GM20431 (cell line): ENCODE measurements around the gene SART1.
"Not testable (repeated sequence)": the region's sequence is repeated elsewhere in the genome, so short reads cannot be mapped to it uniquely, and the experiment has no call there.

Source experiments
- in situ Hi-C: fragments of 300-500 bp; cut with MseI, MboI; formaldehyde crosslinking; loops from one replicate; pipeline ENCODE4 v1.15.0; 2020; ENCODE audit warnings: low sequenced_read_pairs; ENCODE audit not compliant: unreplicated experiment

SART1 gene

DNA sequence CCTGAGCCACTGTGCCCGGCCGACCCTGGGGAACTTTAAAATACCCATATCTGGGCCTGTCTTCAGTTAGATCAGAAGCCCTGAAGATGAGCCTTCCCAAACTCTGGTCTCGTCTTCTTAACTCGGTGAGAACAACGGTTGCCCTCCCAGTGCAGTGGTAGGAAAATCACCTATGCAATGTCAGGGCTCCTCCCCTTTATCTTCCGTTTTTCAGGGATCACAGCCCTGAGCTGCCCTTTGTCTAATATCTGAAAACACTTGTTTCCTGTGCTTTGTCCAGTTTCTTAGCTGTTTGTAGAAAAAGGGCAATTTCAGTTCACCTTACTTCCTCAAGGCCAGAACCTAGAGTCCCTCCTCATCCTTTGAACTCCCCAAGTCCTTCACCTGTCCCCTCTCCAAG, 32.9 kb upstream of the SART1 start:
- in situ Hi-C loops, result no loop called here

DNA sequence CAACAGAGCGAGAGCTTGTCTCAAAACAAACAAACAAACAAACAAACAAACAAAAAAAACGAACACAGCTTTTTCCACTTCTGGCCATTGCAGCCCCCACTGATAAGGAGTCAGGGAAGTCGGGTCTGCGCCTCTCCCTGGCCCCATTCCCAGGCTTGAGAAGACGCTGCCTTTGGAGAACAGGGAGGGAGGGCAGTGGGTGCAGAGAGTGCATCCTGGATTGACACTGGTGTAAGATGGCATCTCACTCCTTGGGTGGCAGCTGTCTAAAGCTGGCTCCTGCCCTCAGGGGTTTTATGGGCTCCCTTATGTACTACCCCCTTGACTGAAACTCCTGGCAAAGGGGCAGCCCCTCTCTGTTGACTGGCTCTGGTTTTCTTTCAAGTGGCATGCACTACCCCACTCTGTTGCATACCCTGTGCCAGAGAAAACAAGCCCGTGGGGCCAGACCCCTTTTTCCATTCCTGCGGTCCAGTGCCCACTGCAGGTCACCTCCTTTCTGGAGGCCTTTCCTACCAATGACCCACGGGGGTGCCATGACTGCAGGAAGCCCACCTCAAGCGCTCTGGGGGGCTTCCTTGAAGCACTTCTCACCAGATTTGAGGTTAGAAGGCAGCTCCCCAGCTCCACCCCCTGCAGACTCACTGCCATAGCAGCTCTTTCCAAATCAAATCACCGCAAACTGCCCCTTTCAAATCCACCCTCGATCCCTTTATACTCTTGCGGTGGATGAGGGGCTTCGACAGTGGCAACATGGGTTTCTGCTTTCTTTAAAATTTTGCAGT, 29.6 kb upstream of the SART1 start:
- in situ Hi-C loops, result no loop called here

DNA sequence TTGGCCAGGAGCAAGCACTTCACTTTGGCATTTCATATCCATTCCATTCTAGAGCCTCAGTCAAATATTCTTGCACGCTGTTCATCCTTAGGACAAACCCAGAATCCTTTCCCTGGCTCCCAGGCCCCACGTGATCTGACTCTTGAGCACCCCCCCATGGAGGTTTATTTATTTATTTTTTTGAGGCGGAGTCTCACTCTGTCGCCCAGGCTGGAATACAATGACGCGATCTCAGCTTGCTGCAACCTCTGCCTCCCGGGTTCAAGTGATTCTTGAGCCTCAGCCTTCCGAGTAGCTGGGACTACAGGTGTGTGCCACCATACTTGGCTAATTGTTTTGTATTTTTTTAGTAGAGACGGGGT, 29.0 kb upstream of the SART1 start:
- in situ Hi-C loops, result no loop called here

DNA sequence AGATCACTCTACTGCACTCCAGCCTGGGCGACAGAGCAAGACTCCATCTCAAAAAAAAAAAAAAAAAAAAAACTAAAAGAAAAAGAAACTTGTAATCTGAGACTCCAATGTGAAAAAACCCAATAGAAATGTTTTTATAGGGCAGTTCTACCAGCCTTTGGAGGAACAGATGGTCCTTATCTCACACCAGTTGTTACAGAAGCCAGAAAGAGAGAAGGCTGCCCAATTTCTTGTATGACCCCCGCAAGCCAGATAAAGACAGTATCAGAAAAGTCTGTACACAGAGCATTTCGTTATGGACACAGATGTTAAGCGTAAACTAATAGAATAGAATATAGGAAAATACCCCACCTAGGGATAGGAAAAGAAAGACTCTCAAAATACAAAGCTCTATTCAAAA, 27.5 kb upstream of the SART1 start:
- in situ Hi-C loops, result no loop called here

DNA sequence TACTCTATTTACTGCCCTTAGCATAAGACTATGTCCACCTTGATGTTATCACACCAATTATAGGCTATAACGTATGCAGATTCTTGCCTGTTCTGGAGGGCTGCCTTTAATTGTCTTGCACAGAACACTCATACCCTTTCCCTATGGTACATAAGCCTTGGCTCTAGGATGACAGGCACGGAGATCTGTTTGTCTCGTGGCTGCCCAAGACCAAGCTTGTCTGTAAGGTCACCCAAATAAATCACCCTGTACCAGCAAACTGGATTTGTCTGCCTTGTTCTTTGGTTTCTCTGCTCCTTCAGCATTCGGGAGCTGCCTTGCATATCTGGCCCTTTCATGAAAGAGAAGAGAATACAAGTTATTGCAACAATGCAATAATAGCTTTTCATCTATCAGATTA, 23.8 kb upstream of the SART1 start:
- in situ Hi-C loops, result no loop called here

DNA sequence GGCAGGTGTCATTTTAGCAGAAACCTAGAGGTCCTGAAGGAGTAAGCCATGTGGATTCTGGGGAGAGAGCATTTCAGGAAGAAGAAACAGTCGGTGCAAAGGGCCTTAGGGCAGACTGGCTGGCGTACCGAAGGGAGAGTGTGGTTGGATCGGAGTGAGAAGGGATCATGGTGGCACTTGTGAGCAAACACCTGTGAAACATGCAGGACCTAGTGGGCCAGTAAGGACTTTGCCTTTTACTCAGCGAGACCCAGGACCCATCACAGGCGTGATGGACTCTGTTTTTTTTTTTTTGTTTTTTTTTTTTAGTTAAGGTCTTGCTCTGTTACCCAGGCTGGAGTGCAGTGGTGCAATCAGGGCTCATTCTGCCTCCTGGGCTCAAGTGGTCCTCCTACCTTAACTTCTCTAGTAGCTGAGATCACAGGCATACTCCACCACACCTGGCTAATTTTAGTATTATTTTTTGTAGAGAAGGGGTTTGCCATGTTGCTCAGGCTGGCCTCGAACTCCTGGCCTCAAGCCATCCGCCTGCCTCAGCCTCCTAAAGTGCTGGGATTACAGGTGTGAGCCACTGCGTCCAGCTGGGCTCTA, 19.7 kb upstream of the SART1 start:
- in situ Hi-C loops, result no loop called here

DNA sequence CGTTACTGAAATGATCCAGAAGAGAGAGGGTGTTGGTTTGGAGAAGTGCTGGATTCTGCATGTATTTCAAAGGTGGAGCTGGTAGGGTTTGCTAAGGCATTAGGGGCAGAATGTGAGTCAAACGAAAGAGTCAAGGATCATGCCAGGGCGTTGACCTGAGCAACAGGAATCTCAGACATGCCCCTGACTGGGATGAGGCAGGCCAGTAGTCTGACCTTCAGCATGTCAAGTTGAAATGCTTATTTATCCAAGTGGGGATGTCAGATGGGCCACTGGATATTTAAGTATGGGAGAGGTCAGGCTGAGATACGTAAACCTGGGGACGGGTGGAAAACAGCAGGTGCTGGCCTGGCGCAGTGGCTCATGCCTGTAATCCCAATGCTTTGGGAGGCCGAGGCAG, 19.0 kb upstream of the SART1 start:
- in situ Hi-C loops, result no loop called here

DNA sequence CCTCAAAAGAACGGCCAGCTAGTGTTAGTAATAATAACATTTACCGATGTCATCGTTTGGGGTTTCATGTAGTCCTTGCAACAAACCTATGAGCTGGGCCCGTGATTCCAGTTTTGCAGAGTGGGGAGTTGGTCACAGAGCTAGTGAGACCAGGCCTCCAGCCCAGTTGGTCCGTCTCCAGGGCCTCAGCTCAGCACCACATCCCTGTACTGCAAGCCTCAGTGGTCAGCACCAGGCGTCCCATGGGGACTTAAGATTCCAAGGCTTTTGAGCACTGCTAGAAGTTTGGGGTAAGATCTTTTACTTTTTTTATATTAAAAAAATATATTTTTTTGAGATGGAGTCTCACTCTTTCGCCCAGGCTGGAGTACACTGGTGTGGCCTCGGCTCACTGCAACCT, 17.3 kb upstream of the SART1 start:
- in situ Hi-C loops, result no loop called here

DNA sequence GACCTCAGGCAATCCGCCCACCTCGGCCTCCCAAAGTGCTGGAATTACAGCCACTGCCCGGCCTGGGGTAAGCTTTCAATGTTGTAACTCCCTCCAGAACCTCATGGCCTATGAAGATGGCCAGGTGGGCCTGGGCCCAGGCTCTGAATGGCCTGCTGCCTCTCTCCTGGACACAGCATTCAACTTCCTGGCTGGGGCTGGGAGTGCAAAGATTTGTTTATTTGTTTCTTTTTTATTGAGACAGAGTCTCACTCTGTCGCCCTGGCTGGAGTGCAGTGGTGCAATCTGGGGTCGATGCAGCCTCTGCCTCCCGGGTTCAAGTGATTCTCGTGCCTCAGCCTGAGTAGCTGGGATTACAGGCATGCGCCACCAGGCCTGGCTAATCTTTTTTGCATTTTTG, 16.8 kb upstream of the SART1 start:
- in situ Hi-C loops, result no loop called here

DNA sequence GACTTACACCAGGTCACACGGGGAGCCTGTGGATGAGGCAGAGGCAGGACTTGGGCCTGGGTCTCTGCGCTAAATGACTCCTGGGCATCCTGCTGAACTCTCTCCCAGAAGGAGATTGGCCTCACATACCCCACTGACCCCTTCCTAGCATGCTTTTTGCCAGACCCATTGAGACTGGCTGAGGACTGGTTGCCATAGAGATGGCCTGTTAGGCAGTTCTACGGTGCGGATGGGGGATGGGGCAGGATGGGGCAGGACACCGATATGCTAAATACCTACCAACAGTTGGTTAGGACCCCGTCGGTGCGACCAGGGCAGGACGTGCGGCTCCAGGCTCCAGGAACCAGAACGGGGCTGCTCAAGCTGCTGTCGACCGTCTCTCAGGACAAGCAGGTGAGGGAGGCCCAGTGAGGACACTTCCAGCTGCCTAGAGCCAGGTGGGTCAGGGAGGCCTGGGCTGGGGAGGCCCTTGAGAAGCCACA, 16.1 kb upstream of the SART1 start, which contains the start of gene TSGA10IP:
TSGA10IP (plus strand) TSS at position 51 of the 482 bp plus-strand sequence; CDS start at position 247, 196 bp downstream.
- in situ Hi-C loops, result no loop called here

DNA sequence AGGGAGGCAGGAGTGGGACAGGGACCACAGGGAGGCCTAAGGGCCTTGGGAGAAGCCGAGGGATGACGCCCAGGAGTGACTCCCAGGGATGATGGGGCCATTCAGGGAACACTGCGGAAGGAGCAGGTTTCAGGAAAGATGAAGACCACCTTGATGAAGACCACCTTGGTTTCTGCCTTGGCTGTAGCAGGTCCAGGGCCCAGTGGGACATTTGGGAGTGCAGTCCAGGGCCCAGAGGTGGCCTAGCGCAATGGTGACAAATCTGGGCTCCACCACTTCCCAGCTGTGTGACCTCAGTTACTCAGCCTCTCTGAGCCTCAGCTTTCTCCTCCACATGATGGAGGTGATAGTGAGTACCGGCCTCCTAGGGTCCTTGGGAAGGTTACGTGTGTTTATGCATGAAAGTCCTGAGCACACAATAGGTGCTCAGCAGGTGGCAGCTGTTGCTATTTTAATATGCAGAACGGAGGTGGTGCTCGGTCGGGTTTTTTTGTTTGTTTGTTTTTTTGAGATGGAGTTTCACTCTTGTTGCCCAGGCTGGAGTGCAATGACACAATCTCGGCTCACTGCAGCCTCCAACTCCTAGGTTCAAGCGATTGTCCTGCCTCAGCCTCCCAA, 15.5 kb upstream of the SART1 start:
- in situ Hi-C loops, result no loop called here

DNA sequence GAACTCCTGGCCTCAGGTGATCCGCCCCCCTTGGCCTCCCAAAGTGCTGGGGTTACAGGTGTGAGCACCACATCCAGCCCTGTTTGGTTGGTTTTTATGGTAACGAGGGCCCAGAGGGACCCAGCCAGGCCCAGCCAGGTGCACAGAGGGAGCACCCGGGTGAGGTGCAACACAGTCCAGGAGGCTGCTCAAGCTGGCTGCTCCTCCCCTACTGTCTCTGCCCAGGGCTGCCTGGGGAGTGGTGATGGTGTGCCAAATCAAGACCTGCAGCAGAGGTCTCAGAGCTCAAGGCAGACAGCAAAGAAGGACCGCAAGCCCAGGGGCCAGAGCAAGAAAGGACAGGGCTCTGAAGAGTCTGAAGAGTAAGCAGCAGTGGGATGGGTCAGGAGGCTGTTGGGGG, 14.9 kb upstream of the SART1 start:
- in situ Hi-C loops, result no loop called here

DNA sequence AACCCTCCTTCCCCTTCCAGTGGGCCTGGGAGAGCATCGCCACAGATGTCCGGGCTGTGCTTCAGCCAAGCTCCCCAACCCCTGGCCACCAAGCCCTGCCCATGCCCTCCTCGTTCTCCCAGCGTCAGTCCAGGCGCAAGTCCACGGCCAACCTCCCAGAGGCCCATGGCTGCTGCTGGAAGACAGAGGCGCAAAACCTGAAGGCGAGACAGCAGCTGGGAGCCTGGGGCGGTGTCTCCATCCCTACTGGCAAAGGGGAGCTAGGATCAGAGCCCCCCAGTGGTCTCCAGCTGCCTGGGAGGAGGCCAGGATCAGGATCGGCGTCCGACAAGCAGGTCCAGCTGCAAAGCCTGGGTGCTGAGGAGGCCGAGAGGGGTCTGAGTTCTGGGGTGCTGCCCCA, 14.4 kb upstream of the SART1 start:
- in situ Hi-C loops, result no loop called here

DNA sequence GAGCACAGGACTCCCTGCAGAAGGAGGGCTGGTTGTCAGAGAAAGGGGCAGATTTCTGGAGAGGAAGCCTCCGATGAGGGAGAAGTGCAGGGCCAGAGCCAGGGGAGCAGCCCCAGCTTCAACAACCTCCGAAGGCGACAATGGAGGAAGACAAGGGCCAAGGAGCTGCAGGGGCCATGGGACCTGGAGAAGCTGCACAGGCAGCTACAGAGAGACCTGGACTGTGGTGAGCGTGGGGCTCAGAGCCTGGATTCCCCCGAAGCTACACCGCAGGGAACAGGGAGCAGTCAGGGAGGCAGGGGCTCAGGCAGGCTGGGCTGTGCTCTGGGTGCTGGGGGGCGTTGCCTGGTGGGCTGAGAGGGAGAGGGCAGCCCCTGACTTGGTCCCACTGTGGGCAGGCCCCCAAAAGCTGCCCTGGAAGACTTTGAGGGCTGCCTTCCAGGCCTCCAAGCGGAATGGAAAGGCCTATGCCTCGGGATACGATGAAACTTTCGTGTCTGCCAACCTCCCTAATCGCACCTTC, 13.9 kb upstream of the SART1 start:
- in situ Hi-C loops, result no loop called here

DNA sequence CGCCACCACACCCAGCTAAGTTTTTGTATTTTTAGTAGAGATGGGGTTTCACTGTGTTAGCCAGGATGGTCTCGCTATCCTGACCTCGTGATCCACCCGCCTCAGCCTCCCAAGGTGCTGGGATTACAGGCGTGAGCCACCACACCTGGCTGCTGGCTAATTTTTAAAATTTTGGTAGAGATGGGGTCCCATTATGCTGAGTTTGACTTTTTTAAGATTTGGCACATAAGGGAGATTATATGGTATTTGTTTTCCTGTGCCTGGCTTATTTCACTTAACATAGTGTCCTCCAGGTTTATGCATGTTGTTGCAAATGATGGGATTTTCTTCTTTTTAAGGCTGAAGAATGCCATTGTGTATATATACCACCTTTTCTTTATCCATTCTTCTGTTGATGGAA, 10.8 kb upstream of the SART1 start:
- in situ Hi-C loops, result not testable (repeated sequence)

DNA sequence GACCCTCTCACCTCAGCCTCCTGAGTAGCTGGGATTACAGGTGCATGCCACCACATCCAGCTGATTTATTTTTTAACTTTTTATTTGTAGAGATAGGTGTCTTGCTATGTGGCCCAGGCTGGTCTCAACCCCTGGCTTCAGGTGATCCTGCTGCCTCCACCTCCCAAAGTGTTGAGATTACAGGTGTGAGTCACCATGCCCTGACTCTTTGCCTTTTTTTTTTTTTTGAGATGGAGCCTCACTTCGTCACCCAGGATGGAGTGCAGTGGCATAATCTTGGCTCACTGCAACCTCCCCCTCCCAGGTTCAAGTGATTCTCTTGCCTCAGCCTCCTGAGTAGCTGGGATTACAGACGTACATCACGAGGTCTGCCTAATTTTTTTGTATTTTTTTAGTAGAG, 9.9 kb upstream of the SART1 start:
- in situ Hi-C loops, result not testable (repeated sequence)

DNA sequence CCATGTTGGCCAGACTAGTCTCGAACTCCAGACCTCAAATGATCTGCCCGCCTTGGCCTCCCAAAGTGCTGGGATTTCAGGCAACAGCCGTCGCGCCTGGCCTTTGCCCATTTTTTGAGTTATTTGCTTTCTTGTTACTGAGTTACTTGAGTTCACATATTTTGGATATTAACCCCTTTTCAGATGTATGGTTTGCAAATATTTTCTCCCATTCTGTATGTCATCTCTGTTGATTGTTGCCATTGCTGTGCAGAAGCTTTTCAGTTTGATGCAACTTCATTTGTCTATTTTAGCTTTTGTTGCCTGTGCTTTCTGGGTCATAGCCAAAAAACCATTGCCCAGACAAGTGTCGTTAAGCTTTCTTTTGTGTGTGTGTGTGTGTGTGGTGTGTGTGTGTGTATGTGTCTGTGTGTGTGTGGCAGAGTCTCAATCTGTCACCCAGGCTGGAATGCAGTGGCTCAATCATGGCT, 9.4 kb upstream of the SART1 start:
- in situ Hi-C loops, result no loop called here

DNA sequence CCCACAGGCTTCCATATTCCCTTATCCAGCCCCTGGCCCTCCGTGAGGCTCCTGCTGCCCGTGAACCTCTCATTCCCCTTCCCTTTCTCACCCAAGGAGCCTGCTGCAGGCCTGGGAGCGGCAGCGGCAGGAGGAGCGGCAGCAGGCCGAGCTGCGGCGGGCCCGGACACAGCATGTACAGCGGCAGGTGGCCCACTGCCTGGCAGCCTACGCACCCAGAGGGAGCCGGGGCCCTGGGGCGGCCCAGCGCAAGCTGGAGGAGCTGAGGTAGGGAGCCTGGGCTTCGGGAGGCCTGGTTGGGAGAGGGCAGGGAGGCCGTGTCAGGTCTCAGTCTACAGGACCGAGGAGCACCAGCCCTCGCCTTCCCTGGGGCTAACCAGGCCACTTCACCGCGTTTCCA, 8.1 kb upstream of the SART1 start:
- in situ Hi-C loops, result no loop called here

DNA sequence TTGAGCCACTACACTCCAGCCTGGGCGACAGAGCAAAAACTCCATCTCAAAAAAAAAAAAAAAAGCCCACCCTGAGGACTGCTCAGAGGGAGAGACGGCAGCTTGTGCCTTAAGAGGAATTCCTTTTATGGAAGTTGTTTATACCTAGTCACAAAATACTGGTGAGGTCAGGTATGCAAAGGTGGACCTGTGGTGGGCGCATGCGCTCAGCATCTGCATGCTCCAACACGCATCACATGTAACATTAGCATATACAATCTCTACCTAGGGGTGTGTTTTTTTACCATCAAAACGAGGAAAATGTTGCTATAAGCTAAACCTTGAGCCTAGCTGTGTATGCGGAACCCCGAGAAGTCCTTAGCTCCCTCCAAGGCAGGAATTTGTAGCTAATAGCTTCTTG, 6.8 kb upstream of the SART1 start:
- in situ Hi-C loops, result no loop called here

DNA sequence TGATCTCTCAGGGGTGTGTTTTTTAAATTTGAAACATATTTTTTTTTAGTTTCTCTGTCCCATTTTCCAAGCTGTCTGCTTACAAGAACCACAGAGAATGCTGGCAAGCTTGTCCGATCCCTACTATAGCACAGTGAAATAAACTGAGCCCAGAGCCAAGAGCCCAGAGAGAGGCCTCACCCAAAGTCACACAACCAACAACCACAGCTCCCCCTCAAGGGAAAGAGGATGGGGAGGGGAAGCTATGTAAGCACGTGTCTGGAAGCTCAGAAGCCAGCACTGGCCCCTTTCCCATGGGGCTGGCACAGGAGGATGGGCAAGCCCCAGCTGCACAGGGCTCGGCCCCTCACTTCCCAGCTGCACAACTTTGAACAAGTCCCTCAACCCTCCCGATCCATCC, 3.2 kb upstream of the SART1 start:
- in situ Hi-C loops, result no loop called here

DNA sequence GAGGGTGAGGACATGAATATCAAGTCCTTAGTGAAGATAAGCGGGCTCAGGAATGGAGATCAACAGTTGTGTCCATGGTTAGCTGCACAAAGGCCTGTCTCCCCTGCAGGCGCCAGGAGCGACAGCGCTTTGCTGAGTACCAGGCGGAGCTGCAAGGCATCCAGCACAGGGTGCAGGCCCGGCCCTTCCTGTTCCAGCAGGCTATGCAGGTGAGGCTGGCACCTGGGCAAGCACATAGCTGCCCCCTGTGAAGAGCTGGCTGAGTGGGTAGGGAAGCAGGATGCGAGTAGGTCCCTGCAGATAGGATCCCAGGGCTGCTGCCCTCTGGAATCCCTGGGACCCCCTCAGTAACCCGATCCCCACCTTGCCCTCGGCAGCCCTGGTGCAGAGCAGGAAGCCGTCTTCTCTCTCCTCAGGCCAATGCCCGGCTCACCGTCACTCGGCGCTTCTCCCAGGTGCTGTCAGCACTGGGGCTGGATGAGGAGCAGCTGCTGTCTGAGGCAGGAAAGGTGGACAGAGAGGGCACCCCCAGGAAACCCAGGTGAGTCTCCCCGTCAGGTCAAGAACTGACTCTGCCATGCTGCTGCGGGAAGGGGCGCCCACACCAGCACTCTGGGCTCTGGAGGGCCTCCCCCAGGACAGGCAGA, 2.6 kb upstream of the SART1 start:
- in situ Hi-C loops, result no loop called here
